GM12873 (cell line): ENCODE data around the gene PHACTR1.

Source experiments
- CTCF ChIP-seq: IDR thresholded peaks from 2 replicates; pipeline ENCODE4 v1.5.1; 2012; ENCODE audit warnings: low read depth, mild to moderate bottlenecking, moderate library complexity, low read length, control low read depth; ENCODE audit not compliant: insufficient read depth; ENCODE audit errors: missing control alignments

PHACTR1 gene

GRCh38 chr6:13013681-13014503 lies 297.3 kb downstream of the PHACTR1 start:
- no peak for TF ChIP-seq CTCF

- no peak for TF ChIP-seq CTCF
These were observed 298.2 kb downstream of the PHACTR1 start for GRCh38 chr6:13014504-13015378.

- TF ChIP-seq CTCF = no peak
These were observed 298.8 kb downstream of the PHACTR1 start for GRCh38 chr6:13015379-13015681.

GRCh38 chr6:13024616-13025015 lies 308.0 kb downstream of the PHACTR1 start:
- no peak for TF ChIP-seq CTCF

GRCh38 chr6:13025893-13026499 lies 309.4 kb downstream of the PHACTR1 start:
- no peak for TF ChIP-seq CTCF

- TF ChIP-seq CTCF = no peak
These were observed 310.0 kb downstream of the PHACTR1 start for GRCh38 chr6:13026557-13026956.

- TF ChIP-seq CTCF = no peak
These were observed 310.6 kb downstream of the PHACTR1 start for GRCh38 chr6:13027207-13027606.
